ENCODE data around the gene NOS2.
"Not testable (repeated sequence)": the region's sequence is repeated elsewhere in the genome, so short reads cannot be mapped to it uniquely, and the experiment has no call there.

NOS2 gene

DNA sequence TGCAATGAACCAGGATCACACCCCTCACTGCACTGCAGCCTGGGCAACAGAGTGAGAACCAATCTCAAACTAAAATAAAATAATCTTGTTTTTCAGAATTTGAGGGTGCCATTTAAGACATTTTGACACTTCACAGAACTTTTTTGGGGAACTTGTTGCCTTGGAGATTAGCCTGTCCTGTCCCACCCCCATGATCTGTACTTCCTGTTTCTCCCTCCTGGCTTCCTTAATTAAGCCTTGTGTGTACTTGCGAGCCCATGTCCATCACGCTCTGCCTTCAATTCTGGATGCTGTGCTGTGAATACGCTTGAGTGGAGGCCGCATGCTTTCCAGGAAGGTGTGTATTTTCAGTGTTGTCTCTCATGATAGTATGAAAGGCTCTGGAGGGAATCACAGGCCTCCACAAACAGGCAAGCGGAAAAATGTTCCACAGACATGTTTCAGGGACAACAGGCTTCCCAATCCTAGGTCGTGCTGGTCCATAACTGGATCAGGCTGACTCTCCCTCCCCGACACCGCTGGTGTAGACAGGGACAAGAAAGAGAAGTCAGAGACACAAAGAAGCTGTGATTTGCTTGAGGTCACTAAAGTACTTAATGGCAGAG is 56.9 kb downstream of the NOS2 start:
- no peak overlapping the region for H3K4me3 ChIP-seq (ENCODE audit: control insufficient read depth, low read depth, low read length)
- TF ChIP-seq, protein P1, sequence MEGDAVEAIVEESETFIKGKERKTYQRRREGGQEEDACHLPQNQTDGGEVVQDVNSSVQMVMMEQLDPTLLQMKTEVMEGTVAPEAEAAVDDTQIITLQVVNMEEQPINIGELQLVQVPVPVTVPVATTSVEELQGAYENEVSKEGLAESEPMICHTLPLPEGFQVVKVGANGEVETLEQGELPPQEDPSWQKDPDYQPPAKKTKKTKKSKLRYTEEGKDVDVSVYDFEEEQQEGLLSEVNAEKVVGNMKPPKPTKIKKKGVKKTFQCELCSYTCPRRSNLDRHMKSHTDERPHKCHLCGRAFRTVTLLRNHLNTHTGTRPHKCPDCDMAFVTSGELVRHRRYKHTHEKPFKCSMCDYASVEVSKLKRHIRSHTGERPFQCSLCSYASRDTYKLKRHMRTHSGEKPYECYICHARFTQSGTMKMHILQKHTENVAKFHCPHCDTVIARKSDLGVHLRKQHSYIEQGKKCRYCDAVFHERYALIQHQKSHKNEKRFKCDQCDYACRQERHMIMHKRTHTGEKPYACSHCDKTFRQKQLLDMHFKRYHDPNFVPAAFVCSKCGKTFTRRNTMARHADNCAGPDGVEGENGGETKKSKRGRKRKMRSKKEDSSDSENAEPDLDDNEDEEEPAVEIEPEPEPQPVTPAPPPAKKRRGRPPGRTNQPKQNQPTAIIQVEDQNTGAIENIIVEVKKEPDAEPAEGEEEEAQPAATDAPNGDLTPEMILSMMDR (conservative IDR thresholded peaks at IDR 0.05; ENCODE audit: control insufficient read depth, insufficient read depth, low read depth, low read length): no peak
- no peak for DNase-seq (ENCODE audit: low read depth)

DNA sequence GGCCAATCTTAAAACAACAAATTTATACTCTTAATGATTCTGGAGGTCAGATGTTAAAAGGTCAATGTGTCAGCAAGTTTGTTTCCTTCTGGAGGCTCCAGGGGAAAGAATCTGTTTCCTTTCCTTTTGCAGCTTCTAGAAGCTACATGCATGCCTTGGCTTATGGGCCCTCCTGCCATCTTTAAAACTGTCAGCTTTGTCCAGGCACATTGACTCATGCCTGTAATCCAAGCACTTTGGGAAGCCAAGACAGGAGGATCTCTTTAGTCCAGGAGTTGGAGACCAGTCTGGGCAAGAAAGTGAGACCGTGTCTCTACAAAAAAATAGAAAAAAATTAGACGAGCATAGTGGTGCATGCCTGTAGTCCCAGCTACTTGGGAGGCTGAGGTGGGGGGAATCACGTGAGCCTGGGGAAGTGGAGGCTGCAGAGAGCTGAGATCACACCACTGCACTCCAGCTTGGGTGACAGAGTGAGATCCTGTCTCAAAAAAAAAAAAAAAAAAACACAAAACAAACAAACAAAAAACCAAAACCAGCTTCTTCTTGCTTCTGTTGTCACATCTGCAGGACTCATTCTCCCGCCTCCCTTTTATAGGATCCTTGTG is 58.3 kb downstream of the NOS2 start:
- TF ChIP-seq, protein P1 (conservative IDR thresholded peaks at IDR 0.05; ENCODE audit: control insufficient read depth, insufficient read depth, low read depth, low read length): no peak
- H3K4me3 ChIP-seq (ENCODE audit: control insufficient read depth, low read depth, low read length): no peak overlapping the region
- DNase-seq (ENCODE audit: low read depth): no peak

- TF ChIP-seq, protein P1 (conservative IDR thresholded peaks at IDR 0.05; ENCODE audit: control insufficient read depth, insufficient read depth, low read depth, low read length): no peak
- DNase-seq (ENCODE audit: low read depth): peak; percentile 54
- no peak overlapping the region for H3K4me3 ChIP-seq (ENCODE audit: control insufficient read depth, low read depth, low read length)
Measured at GRCh38 chr17:27741361-27741861, 58.9 kb downstream of the NOS2 start.

- DNase-seq (ENCODE audit: low read depth); H3K4me3 ChIP-seq (ENCODE audit: control insufficient read depth, low read depth, low read length): not testable (repeated sequence)
Measured at GRCh38 chr17:27740541-27740940, 59.8 kb downstream of the NOS2 start.

DNA sequence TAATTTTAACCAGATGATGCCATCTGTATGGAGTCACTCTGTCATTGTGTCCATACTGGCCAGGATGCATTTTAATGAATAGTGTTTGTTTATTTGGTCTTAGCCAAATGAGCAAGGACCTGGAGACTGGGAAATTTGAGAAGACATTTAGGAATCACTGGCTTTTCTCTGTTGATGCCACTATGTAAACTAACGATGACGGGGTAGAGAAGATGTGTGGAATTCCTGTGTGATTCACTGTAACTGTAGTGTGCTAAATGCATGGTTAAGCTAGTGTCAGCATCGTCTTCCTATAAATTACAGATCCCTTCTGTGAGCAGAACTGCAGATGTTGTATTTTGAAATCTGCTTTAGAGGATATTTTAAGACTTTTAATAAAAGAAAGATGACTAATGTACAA is 66.6 kb downstream of the NOS2 start:
- no peak for DNase-seq (ENCODE audit: low read depth)
- no peak overlapping the region for H3K4me3 ChIP-seq (ENCODE audit: control insufficient read depth, low read depth, low read length)
- TF ChIP-seq, protein P1 (conservative IDR thresholded peaks at IDR 0.05; ENCODE audit: control insufficient read depth, insufficient read depth, low read depth, low read length): no peak

DNA sequence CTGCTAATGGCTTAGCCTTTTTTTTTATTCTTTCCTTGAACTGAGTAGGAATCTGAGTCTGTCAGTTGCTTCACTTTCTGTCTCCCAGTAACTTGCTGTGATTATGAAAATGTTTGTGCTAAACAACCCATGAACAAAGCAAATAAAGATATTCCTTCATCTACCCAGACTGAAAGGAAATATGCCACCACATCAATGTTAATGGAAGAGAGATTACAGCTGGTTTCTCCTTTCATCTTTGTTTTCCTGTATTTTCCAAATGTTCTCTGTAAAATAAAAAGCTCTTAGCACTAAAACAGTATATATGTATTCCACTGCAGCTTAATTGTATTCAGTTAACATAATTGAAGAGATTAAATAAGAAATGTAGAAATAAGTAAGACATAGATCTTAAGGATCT is 67.6 kb downstream of the NOS2 start:
- H3K4me3 ChIP-seq (ENCODE audit: control insufficient read depth, low read depth, low read length); DNase-seq (ENCODE audit: low read depth): not testable (repeated sequence)

DNA sequence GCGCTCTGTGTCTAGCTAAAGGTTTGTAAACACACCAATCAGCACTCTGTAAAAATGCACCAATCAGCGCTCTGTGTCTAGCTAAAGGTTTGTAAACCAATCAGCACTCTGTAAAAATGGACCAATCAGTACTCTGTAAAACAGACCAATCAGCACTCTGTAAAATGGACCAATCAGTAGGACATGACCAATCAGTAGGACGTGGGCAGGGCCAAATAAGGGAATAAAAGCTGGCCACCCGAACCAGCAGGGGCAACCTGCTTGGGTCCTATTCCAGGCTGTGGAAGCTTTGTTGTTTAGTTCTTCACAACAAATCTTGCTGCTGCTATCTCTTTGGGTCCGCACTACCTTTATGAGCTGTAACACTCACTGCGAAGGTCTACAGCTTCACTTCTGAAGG is 74.3 kb downstream of the NOS2 start:
- not testable (repeated sequence) for H3K4me3 ChIP-seq (ENCODE audit: control insufficient read depth, low read depth, low read length); DNase-seq (ENCODE audit: low read depth)

DNA sequence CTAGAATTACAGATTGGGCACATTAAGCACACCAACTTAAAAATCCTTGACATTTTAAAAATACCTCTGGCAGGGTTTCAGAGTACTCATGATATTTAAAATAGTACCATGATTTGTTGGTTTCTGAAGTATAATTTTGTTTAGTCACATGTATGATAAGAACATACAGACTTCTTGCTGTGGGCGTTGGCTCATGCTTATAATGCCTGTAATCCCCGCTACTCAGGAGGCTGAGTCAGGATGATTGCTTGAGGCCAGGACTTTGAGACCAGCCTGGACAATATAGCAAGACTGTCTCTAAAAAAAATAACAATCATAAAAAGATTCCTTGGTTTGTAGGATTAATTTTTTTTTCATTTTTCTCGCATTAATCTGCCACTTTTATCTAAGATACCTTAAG is 78.5 kb downstream of the NOS2 start:
- no peak overlapping the region for H3K4me3 ChIP-seq (ENCODE audit: control insufficient read depth, low read depth, low read length)
- no peak for DNase-seq (ENCODE audit: low read depth)

More for the DNA sequence above, 78.5 kb downstream of the NOS2 start:
- TF ChIP-seq, protein P1 (conservative IDR thresholded peaks at IDR 0.05; ENCODE audit: control insufficient read depth, insufficient read depth, low read depth, low read length): no peak

All from fibroblast of mammary gland (primary cell).